C4-2B (cell line): ENCODE measurements around the gene AXIN1.

Experiments used
- ZFX ChIP-seq: fragments of 450-650 bp; IDR thresholded peaks from 2 replicates; pipeline ENCODE4 v1.6.1; 2017
- TF ChIP-seq, protein P1 (sequence below): fragments of 450-650 bp; conservative IDR thresholded peaks from 2 replicates; pipeline ENCODE4 v1.5.1; 2017; ENCODE audit warnings: mild to moderate bottlenecking

DNA sequence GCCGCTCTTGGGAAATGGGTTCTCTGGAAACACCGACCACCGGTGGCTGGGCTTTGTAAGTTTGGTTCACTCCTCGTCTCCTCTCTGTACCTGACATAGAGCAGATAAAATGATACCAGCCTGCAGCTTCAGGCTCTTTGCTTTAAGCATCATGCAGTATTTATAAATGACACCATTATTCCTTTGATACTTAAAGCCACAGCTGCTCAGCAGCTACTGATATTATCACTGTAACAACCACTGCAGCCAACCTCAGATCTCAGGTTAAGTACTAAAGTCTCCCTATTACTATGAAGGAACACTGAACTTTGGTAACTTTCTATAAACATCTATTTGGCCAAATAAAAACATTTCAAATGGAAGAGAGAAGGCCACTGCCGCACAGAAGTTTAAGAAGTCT, 34.9 kb downstream of the AXIN1 start:
- TF ChIP-seq, protein P1, sequence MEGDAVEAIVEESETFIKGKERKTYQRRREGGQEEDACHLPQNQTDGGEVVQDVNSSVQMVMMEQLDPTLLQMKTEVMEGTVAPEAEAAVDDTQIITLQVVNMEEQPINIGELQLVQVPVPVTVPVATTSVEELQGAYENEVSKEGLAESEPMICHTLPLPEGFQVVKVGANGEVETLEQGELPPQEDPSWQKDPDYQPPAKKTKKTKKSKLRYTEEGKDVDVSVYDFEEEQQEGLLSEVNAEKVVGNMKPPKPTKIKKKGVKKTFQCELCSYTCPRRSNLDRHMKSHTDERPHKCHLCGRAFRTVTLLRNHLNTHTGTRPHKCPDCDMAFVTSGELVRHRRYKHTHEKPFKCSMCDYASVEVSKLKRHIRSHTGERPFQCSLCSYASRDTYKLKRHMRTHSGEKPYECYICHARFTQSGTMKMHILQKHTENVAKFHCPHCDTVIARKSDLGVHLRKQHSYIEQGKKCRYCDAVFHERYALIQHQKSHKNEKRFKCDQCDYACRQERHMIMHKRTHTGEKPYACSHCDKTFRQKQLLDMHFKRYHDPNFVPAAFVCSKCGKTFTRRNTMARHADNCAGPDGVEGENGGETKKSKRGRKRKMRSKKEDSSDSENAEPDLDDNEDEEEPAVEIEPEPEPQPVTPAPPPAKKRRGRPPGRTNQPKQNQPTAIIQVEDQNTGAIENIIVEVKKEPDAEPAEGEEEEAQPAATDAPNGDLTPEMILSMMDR: no peak
- TF ChIP-seq ZFX: no peak
